Glomerular endothelial cell (primary cell): ENCODE measurements around the gene NDUFS1. TPM values are rescaled to one million over a fixed set of nuclear protein-coding genes. Genes with fewer than 3 reads are reported as not detected.
"Not testable (repeated sequence)": the region's sequence is repeated elsewhere in the genome, so short reads cannot be mapped to it uniquely, and the experiment has no call there.

ENCODE experiments used
- DNase-seq: peaks from one replicate; pipeline ENCODE4 v3.0.0-alpha.2; 2011; ENCODE audit warnings: low read depth, low spot score; ENCODE audit errors: extremely low read depth
- total RNA-seq: library from RNA; depleted of rRNA; stranded (reverse); fragments of >200 nt; gene quantifications from 2 replicates; pipeline ENCODE4 v1.2.3, GENCODE V29; 2015

Gene NDUFS1
- total RNA-seq, 1 donor from 2014 or later: 84.8 TPM

GRCh38 chr2:206163251-206163880 is 4.1 kb upstream of the NDUFS1 start:
- no peak for DNase-seq

- DNase-seq: not testable (repeated sequence)
Measured at GRCh38 chr2:206162401-206162800, 3.2 kb upstream of the NDUFS1 start.

GRCh38 chr2:206160807-206161179 is 1.5 kb upstream of the NDUFS1 start:
- DNase-seq: no peak

GRCh38 chr2:206160125-206160806 is 1.0 kb upstream of the NDUFS1 start:
- DNase-seq: no peak

- DNase-seq: no peak
Measured at GRCh38 chr2:206158563-206159345, 490 bp downstream of the NDUFS1 start.

- DNase-seq: not testable (repeated sequence)
Measured at GRCh38 chr2:206157014-206157413, 2.2 kb downstream of the NDUFS1 start.

GRCh38 chr2:206154197-206154596 is 5.0 kb downstream of the NDUFS1 start:
- no peak for DNase-seq

GRCh38 chr2:206150631-206151030 is 8.6 kb downstream of the NDUFS1 start:
- no peak for DNase-seq

GRCh38 chr2:206150168-206150567 is 9.1 kb downstream of the NDUFS1 start:
- no peak for DNase-seq

GRCh38 chr2:206149330-206149729 is 9.9 kb downstream of the NDUFS1 start:
- no peak for DNase-seq

- DNase-seq: no peak
Measured at GRCh38 chr2:206145665-206146064, 13.6 kb downstream of the NDUFS1 start.

GRCh38 chr2:206144383-206144782 is 14.9 kb downstream of the NDUFS1 start:
- no peak for DNase-seq

GRCh38 chr2:206143451-206143850 is 15.8 kb downstream of the NDUFS1 start:
- DNase-seq: no peak

GRCh38 chr2:206127656-206128055 is 31.6 kb downstream of the NDUFS1 start:
- DNase-seq: no peak

GRCh38 chr2:206125901-206126300 is 33.3 kb downstream of the NDUFS1 start:
- no peak for DNase-seq

- not testable (repeated sequence) for DNase-seq
Measured at GRCh38 chr2:206122569-206122968, 36.7 kb downstream of the NDUFS1 start.

GRCh38 chr2:206116278-206116677 is 43.0 kb downstream of the NDUFS1 start:
- no peak for DNase-seq

- DNase-seq: no peak
Measured at GRCh38 chr2:206115026-206115578, 44.1 kb downstream of the NDUFS1 start.

- DNase-seq: no peak
Measured at GRCh38 chr2:206112846-206113547, 46.2 kb downstream of the NDUFS1 start.

- DNase-seq: no peak
Measured at GRCh38 chr2:206112108-206112507, 47.1 kb downstream of the NDUFS1 start.

GRCh38 chr2:206108713-206109112 is 50.5 kb downstream of the NDUFS1 start:
- no peak for DNase-seq
